Fibroblast of lung (primary cell): Measurements from ENCODE around the gene OSBP2. TPM values are rescaled to one million over a fixed set of nuclear protein-coding genes. Genes with fewer than 3 reads are reported as not detected.

ENCODE experiments used
- DNase-seq, 2 donors: peaks; one replicate each; pipeline versions ENCODE4 v3.0.0 to v3.0.0-alpha.2; 2010; ENCODE audit warnings: low read depth in 2 of 2
- H2AFZ ChIP-seq: 2 replicates; pipeline ENCODE4 v1.5.1; 2012; ENCODE audit warnings: low read length, control low read depth, inconsistent platforms
- H3K27ac ChIP-seq: 2 replicates; pipeline ENCODE4 v1.5.1; 2011; ENCODE audit warnings: low read length, control low read depth; ENCODE audit not compliant: insufficient read depth
- H3K27me3 ChIP-seq: 2 replicates; pipeline ENCODE4 v1.5.1; 2011; ENCODE audit warnings: mild to moderate bottlenecking, low read length; ENCODE audit not compliant: control insufficient read depth, insufficient read depth
- H3K36me3 ChIP-seq: 2 replicates; pipeline ENCODE4 v1.5.1; 2011; ENCODE audit warnings: low read length; ENCODE audit not compliant: control insufficient read depth, insufficient read depth
- H3K4me1 ChIP-seq: 2 replicates; pipeline ENCODE4 v1.5.1; 2011; ENCODE audit warnings: low read length; ENCODE audit not compliant: control insufficient read depth, insufficient read depth; ENCODE audit errors: extremely low read depth
- H3K4me2 ChIP-seq: 2 replicates; pipeline ENCODE4 v1.5.1; 2011; ENCODE audit warnings: low read length, control low read depth; ENCODE audit not compliant: insufficient read depth; ENCODE audit errors: extremely low read depth
- H3K4me3 ChIP-seq, 4 experiments: fragments of 200-600 bp in 1 of 4; sonication (generic) in 1 of 4; replicated peaks in 1 of 4; 2 replicates each; pipeline ENCODE4 v1.5.1; 2011 to 2016; ENCODE audit warnings: low read length in 4 of 4, low read depth in 3 of 4, mild to moderate bottlenecking in 3 of 4, control low read depth in 2 of 4, inconsistent platforms in 1 of 4, mixed read lengths in 1 of 4; ENCODE audit not compliant: insufficient read depth in 1 of 4; ENCODE audit errors: control extremely low read depth in 1 of 4
- H3K79me2 ChIP-seq: 2 replicates; pipeline ENCODE4 v1.5.1; 2012; ENCODE audit warnings: mild to moderate bottlenecking, low read length, inconsistent platforms; ENCODE audit not compliant: control insufficient read depth, insufficient read depth
- H3K9ac ChIP-seq: 2 replicates; pipeline ENCODE4 v1.5.1; 2011; ENCODE audit warnings: mild to moderate bottlenecking, low read length, control low read depth; ENCODE audit not compliant: insufficient read depth
- H3K9me3 ChIP-seq: 2 replicates; pipeline ENCODE4 v1.5.1; 2012; ENCODE audit warnings: low read depth, low read length; ENCODE audit not compliant: control insufficient read depth, insufficient read depth
- H4K20me1 ChIP-seq: 2 replicates; pipeline ENCODE4 v1.5.1; 2011; ENCODE audit warnings: low read length; ENCODE audit not compliant: control insufficient read depth, insufficient read depth; ENCODE audit errors: extremely low read depth
- EZH2 ChIP-seq: IDR thresholded peaks from 2 replicates; pipeline ENCODE4 v1.5.1; 2012; ENCODE audit warnings: low read length, control low read depth, mild to moderate bottlenecking; ENCODE audit errors: missing control alignments
- polyA plus RNA-seq, 2 donors: library from polyadenylated mRNA; depleted of rRNA in 1 of 2; stranded (reverse) in 1 of 2; unstranded in 1 of 2; fragments of >200 nt; gene quantifications; 2 replicates each; pipeline ENCODE4 v1.2.1, GENCODE V29; 2011 to 2012; ENCODE audit warnings: missing spikeins in 1 of 2
- total RNA-seq: library from RNA; depleted of rRNA; stranded (reverse); fragments of >200 nt; gene quantifications from 2 replicates; pipeline ENCODE4 v1.2.1, GENCODE V29; 2014
- TF ChIP-seq, protein P1 (sequence below), 2 donors: IDR thresholded peaks in 1 of 2; conservative IDR thresholded peaks in 1 of 2; 1 replicate in 1 of 2; 2 replicates in 1 of 2; pipeline ENCODE4 v1.5.1; 2011 to 2012; ENCODE audit warnings: low read length in 2 of 2, control low read depth in 1 of 2, inconsistent platforms in 1 of 2, low read depth in 1 of 2, mild to moderate bottlenecking in 1 of 2

Gene OSBP2
- total and polyA plus RNA-seq, 2 donors (not counting 1 experiment from before 2014, with no cell fraction given) = 0.40 to 3.8 TPM

DNA sequence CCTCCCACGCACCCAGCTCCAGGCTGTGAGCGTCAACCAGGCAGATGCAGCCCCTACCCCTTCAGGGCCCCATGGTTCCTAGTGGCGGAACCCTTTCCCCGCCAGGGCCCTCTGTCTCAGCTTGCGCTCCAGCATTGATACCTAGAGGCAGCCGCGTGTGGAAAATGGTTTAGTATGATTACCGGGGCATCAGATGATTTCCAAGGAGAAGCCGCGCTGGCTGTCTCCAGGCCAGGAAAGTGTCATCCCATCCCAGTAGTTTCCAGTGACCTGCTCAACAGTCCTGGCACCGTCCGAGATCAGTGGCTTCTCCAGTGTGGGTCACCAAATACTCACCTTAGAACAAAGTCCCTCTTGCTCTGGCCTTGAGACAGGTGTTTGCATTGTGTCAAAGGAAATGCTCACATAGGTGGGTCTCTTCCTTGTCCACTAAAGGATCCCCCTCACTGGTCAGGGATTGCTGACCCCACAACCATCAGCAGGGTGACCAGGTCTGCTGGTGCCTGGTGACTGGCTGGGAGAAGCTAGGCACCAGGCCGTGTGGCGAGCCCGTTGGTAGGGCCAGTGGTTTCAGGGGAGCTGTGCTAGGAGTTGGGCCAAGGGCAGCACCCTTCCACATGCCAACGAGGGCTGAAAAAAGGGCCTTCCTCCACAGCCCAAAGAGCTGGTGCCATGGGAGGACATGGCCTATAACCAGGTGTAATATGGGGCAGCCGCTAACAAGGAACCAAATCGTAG lies 164.5 kb downstream of the OSBP2 start:
- H3K4me3 ChIP-seq = no peak overlapping the region
- no peaks in the 10 kb centered on the region for H3K79me2 ChIP-seq
- H2AFZ ChIP-seq = no peak overlapping the region
- no peak for DNase-seq
- H3K4me1 ChIP-seq = no peaks in the 10 kb centered on the region
- no peak overlapping the region for H3K4me2 ChIP-seq
- no peak overlapping the region for H3K27ac ChIP-seq
- no peaks in the 10 kb centered on the region for H4K20me1 ChIP-seq
- no peaks in the 10 kb centered on the region for H3K27me3 ChIP-seq
- no peaks in the 10 kb centered on the region for H3K36me3 ChIP-seq
- no peak for TF ChIP-seq EZH2
- TF ChIP-seq, protein P1, sequence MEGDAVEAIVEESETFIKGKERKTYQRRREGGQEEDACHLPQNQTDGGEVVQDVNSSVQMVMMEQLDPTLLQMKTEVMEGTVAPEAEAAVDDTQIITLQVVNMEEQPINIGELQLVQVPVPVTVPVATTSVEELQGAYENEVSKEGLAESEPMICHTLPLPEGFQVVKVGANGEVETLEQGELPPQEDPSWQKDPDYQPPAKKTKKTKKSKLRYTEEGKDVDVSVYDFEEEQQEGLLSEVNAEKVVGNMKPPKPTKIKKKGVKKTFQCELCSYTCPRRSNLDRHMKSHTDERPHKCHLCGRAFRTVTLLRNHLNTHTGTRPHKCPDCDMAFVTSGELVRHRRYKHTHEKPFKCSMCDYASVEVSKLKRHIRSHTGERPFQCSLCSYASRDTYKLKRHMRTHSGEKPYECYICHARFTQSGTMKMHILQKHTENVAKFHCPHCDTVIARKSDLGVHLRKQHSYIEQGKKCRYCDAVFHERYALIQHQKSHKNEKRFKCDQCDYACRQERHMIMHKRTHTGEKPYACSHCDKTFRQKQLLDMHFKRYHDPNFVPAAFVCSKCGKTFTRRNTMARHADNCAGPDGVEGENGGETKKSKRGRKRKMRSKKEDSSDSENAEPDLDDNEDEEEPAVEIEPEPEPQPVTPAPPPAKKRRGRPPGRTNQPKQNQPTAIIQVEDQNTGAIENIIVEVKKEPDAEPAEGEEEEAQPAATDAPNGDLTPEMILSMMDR (conservative IDR thresholded peaks at IDR 0.05 in 1 of 2, IDR thresholded peaks at IDR 0.05 in 1 of 2; ENCODE audit: low read depth in 1 of 2, low read length in 2 of 2) = no peak
- H3K9me3 ChIP-seq = no peaks in the 10 kb centered on the region
- no peak overlapping the region for H3K9ac ChIP-seq

DNA sequence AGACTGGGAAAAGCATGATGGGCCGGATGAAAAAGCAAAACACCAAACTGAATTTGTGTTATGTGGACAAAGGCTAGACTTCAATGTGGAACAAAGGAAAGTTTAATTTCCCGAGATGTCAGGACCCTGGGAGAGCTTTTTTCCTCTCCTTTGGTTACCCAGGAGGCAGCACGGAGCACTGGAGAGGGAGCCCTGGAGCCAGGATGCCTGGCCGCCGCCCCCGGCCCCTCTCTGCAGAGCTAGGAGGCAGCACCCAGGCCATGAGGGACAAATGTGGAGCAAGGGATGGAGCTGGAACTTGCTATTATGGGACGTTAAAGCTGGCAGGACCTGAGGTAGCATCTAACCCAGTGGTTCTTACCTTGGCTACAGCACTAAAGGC lies 165.0 kb downstream of the OSBP2 start:
- Histone ChIP-seq H3K4me3 (no peak overlapping the region), H3K9ac (no peak overlapping the region), H3K9me3 (no peaks in the 10 kb centered on the region), H3K27me3 (no peaks in the 10 kb centered on the region), H4K20me1 (no peaks in the 10 kb centered on the region), H3K4me2 (no peak overlapping the region), H3K79me2 (no peaks in the 10 kb centered on the region), H3K36me3 (no peaks in the 10 kb centered on the region), H2AFZ (no peak overlapping the region), H3K27ac (no peak overlapping the region), H3K4me1 (no peaks in the 10 kb centered on the region)
- TF ChIP-seq EZH2 = no peak
- TF ChIP-seq, protein P1 (conservative IDR thresholded peaks at IDR 0.05 in 1 of 2, IDR thresholded peaks at IDR 0.05 in 1 of 2; ENCODE audit: low read depth in 1 of 2, low read length in 2 of 2) = no peak
- no peak for DNase-seq

DNA sequence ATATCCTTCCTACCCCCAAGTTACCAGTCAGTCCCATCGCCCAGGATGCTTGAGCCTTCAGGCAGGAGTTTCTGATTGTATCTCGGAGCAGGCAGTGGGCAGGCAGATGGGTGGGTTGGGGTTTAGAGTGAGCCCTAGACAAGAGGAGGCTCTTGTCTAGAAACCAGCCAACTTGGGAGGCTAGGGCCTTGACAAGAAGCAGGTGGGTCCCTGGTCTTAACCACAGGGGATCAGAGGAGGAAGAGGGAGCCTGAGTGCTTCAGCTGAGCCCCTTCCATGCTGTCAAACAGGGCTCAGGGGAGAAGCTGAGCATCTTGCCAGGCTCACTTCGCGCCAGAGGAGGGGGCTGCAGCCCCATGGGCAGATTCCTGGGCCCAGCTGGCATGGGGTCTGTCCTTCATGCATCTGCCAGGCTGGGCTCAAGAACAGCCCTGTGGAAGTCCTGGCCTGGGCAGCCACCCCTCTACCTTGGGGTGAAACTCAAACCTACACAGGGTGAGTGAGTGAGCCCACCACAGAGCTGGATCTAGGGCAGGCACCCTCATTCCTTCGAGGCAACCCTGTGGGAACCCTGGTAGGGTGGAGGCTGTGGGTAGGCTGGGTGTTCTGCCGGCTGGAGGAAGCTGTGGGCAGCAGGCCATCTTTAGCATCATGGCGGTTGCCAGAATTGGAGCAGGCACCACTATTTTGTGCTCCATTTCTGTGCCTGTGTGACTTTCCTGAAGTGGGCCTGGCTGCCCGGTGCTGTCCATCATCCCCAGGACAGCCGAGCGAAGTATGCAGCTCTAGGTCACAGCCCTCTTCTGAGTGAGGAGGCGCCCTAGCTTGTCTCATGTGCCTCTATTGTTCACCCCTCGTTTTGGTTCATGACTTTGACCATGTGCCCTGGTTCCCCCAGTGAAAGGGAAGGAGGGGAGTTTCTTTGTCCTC lies 165.8 kb downstream of the OSBP2 start:
- no peak overlapping the region for H3K27ac ChIP-seq
- no peak overlapping the region for H2AFZ ChIP-seq
- H3K9me3 ChIP-seq = no peaks in the 10 kb centered on the region
- no peaks in the 10 kb centered on the region for H4K20me1 ChIP-seq
- H3K9ac ChIP-seq = no peak overlapping the region
- no peaks in the 10 kb centered on the region for H3K4me1 ChIP-seq
- no peaks in the 10 kb centered on the region for H3K36me3 ChIP-seq
- no peak overlapping the region for H3K4me3 ChIP-seq
- no peaks in the 10 kb centered on the region for H3K27me3 ChIP-seq
- no peak for TF ChIP-seq EZH2
- TF ChIP-seq, protein P1 (conservative IDR thresholded peaks at IDR 0.05 in 1 of 2, IDR thresholded peaks at IDR 0.05 in 1 of 2; ENCODE audit: low read depth in 1 of 2, low read length in 2 of 2) = no peak
- no peak overlapping the region for H3K4me2 ChIP-seq
- DNase-seq = no peak
- H3K79me2 ChIP-seq = no peaks in the 10 kb centered on the region
